Measurements from ENCODE around the gene PLIN1. TPM values are rescaled to one million over a fixed set of nuclear protein-coding genes. Genes with fewer than 3 reads are reported as not detected.

The PLIN1 gene
- total RNA-seq, result 1,000 to 10,000 TPM in 1 of 4 donors, 100 to 1,000 TPM in 3; 465 to 1,383 (median 891) TPM

GRCh38 chr15:89679212-89679611 lies at the start of gene PLIN1:
TSS of gene PLIN1 (minus strand) at chr15:89679367. CDS start at chr15:89677489, 1,878 bp downstream.
- ATAC-seq (ENCODE audit: low FRiP score) (peak; percentile 22), DNase-seq (ENCODE audit: low spot score) (no peak)
- TF ChIP-seq CTCF (IDR thresholded peaks at IDR 0.05), result no peak

DNA sequence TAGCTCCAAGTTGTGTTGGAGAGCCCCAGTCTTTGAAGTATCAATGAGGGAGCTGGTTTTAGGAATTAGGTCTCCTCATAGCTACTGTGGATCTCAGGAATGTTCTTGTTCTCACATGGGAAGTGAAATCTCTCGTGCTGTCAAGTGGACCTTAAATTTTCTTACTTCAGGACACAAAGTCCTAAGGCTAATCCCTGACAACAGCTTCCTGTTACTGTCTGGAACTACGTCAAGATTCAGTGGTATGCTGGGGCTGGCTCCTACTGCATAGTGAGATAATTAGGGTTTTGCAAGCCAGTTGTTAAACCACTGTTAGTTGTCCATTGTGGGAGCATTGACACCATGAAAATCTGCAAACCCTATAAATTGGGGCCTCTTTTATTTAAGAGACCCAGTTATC lies 49.1 kb upstream of the PLIN1 start:
- DNase-seq (ENCODE audit: low spot score) (no peak), ATAC-seq (ENCODE audit: low FRiP score) (peak; percentile 40)
- TF ChIP-seq CTCF (IDR thresholded peaks at IDR 0.05), result no peak

DNA sequence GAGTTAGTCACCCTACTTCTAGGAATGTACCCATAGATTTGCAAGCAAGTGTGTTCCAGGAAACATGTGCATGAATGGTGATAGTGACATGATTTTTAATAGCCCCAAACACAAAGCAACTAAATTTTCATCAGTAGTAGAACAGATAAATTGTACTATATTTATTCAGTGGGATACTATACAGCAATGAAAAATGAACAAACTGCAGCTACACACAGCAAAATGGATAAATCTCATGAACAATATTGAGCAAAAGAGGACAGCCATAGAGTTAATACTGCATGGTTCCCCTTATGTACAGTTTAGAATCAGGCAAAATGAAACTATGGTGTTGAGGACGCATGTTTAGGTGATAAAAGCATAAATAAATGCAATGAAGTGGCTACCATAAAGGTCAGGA lies 45.9 kb upstream of the PLIN1 start:
- no peak for TF ChIP-seq CTCF (IDR thresholded peaks at IDR 0.05)
- DNase-seq (ENCODE audit: low spot score) (no peak), ATAC-seq (ENCODE audit: low FRiP score) (no peak)

DNA sequence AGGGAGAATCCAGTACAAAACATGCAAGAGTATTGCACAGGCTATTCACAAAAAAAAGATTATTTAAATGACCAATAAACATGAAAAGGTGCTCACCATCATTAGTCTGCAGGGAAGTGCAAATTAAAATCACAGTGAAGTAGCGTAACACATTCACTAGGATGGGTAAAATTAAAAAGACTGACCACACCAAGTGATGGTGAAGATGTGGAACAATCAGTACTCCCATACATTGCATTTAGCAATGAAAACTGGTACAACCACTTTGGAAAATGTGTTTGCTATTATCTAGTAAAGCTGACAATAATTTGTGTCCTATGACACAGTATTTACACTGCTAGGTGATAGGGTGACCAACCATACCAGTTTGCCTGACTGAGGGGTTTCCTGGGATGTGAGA lies 45.5 kb upstream of the PLIN1 start:
- no peak for DNase-seq (ENCODE audit: low spot score)
- ATAC-seq (ENCODE audit: low FRiP score), result no peak
- TF ChIP-seq CTCF (IDR thresholded peaks at IDR 0.05), result no peak

- ATAC-seq (ENCODE audit: low FRiP score) (no peak), DNase-seq (ENCODE audit: low spot score) (no peak)
- no peak for TF ChIP-seq CTCF (IDR thresholded peaks at IDR 0.05)
Measured at GRCh38 chr15:89723031-89723430, 43.9 kb upstream of the PLIN1 start.

DNA sequence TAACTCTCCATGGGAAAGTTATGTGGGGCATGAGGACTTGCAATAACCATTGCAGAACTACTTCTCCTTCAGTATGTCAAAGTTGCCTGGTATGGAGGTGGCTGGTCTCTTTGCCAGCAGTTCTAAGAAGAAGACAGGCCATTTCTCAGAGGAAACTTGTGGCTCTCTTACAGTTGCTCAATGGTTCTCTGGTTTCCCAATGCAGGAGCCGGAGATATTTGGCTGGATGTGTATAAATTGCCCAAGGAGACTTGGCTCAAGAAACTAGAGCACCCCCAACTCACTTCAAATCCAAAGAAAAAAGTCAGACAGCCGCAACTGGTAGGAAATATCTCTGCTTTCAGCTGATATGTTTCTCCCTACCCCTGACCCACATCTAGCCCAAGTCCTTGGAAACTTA lies 35.6 kb upstream of the PLIN1 start:
- peak; percentile 68 for ATAC-seq (ENCODE audit: low FRiP score)
- TF ChIP-seq CTCF (IDR thresholded peaks at IDR 0.05), result no peak
- no peak for DNase-seq (ENCODE audit: low spot score)

DNA sequence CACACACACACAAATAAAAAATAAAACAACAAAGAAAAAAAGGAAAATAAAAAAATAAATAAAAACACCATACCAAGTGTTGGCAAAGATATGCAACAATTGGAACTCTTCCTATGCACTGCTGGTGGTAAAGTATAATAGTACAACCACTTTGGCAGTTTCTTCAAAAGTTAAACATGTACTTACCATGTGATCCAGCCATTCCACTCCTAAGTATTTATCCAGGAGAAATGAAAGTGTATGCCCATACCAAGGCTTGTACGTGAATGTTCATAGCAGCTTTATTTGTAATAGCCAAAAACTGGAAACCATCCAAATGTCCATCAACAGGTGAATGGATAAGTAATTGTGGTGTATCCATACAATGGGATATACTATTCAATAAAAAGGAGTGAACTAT lies 28.4 kb upstream of the PLIN1 start:
- ATAC-seq (ENCODE audit: low FRiP score) (no peak), DNase-seq (ENCODE audit: low spot score) (no peak)
- TF ChIP-seq CTCF (IDR thresholded peaks at IDR 0.05), result no peak

All from omental fat pad (tissue), 4 donors.